Cerebellar cortex (tissue), 1 donor: ENCODE results near the gene GAB2.

Experiments
- DNase-seq: peaks from one replicate; pipeline ENCODE4 v3.0.0-alpha.2; 2015; ENCODE audit warnings: low spot score

The GAB2 gene

GRCh38 chr11:78221396-78222315, 196.0 kb downstream of the GAB2 start:
- DNase-seq: no peak

GRCh38 chr11:78220218-78221157, 197.1 kb downstream of the GAB2 start:
- no peak for DNase-seq

DNA sequence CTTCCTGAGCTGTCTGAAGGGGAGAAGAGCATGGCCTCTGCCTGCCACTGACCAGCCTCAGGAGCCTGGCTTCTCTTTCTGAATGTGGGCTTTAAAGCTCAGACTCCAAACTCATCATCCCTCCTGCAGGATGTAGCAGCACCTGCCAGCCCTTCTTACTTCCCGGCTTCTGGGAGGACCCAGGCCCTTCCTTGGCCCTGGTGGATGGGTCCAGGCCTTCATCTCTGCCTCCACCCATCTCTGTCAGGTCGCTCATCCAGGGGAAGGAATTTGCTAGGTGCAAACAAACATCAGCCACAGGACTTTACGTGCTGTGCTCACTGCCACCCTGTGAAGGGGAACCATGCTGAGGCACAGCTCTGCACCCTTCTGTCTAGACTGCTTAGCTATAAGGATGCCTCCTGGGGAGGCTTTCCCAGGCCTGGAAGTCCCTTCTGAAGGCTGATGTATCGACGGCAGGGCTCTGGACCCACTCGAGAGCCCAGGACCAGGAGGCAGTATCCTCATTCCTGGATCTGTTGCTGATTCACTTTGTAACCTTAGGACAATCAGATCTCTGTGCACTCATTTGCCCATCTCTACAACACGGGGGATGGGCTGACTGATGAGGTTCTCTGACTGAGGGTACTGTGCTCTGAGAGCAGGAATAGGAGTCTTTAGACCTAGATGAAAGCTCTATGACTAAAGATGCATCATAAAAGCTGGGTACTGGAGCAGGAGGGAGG, 198.0 kb downstream of the GAB2 start:
- no peak for DNase-seq

GRCh38 chr11:78218707-78219492, 198.7 kb downstream of the GAB2 start:
- DNase-seq: no peak

DNA sequence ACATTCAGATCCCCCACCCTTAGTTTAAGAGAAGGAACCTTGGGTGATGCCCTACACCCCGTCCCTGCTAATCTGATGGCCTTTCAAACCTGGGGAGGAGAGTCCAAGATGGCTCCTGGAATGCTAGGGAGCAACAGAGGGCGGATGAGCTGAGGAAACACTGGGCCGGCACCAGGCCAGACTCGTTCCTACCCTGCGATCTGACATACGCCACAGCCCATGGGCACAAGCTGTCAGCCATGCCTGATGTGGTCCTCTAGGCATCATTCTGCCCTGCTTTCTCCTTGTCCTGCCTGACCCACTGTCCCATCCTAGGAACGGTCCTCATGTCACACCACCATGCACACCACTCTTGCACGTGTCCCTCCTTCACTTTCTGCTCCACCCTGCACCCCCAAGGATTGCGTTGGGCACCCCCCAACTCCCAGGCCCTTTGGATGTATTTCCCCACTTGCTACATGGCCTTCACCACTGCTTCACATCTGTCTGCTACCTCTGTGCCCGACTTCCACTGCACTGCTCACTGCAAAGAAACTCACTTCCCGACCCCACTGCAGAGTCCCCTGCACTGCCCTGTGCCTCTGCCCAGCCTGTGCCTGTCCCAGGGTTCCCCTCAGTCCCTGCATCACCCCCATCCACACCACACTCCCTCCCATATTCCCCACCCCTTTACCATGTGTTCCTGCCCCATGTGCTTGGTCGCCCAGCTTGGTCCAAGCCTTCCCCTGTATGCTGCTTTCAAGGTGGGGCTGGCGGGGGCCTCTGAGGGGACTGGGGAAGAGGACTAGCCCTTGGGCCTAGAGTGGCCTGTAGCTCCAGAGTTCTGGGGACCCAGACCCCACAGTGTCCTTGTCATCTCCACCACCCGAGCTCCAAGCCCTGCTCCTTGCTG, 199.7 kb downstream of the GAB2 start:
- no peak for DNase-seq

- no peak for DNase-seq
These were observed 200.9 kb downstream of the GAB2 start for GRCh38 chr11:78216571-78217287.

DNA sequence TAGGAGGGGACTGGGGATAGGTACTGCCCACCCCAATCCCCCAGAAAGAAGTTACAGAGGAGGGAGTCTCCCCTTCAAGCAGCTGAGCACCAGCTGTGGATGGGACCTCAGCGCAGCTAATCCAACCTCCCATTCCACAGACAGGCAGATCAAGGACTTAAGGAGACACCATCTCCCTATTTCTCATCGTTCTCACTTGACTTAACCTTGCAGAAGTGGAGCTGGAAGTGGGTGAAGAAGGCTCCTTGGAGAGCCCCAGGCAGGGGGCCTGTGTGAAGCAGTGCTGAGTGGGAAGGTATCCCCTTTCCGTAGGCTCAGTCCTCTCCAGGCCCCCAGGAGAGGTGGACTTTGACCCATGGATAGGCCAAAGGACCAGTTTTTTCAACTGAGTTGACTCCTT, 201.6 kb downstream of the GAB2 start:
- no peak for DNase-seq

- no peak for DNase-seq
These were observed 203.1 kb downstream of the GAB2 start for GRCh38 chr11:78214331-78215194.

- no peak for DNase-seq
These were observed 203.9 kb downstream of the GAB2 start for GRCh38 chr11:78213526-78214330.

GRCh38 chr11:78212586-78213371, 204.8 kb downstream of the GAB2 start:
- DNase-seq: no peak

GRCh38 chr11:78211565-78211964, 206.1 kb downstream of the GAB2 start:
- no peak for DNase-seq

GRCh38 chr11:78210000-78210608, 207.5 kb downstream of the GAB2 start:
- no peak for DNase-seq

DNA sequence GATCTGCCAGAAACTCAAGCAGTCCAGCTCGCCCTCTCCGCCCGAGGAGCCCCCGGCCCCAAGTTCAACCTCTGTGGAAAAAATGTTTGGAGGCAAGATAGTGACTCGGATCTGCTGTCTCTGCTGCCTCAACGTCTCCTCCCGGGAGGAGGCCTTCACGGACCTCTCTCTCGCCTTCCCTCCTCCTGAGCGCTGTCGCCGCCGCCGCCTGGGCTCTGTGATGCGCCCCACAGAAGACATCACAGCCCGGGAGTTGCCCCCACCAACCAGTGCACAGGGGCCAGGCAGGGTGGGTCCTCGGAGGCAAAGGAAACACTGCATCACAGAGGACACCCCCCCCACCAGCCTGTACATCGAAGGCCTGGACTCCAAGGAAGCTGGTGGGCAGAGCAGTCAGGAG, 208.1 kb downstream of the GAB2 start:
- no peak for DNase-seq

- no peak for DNase-seq
These were observed 209.1 kb downstream of the GAB2 start for GRCh38 chr11:78208257-78209165.

GRCh38 chr11:78207532-78208256, 209.9 kb downstream of the GAB2 start:
- no peak for DNase-seq
